A673 (cell line): ENCODE data around the gene FAM180A.

Source experiments
- EZH2 ChIP-seq: fragments of 200-600 bp; sonication (generic); IDR thresholded peaks from 2 replicates; pipeline ENCODE4 v1.6.1; 2017; ENCODE audit warnings: borderline replicate concordance, low read depth, mild to moderate bottlenecking, mixed read lengths, antibody characterized with exemption, low read length; ENCODE audit not compliant: poor library complexity, severe bottlenecking
- TF ChIP-seq, protein P1 (sequence below): fragments of 300-800, 200-600 bp; sonication (generic); conservative IDR thresholded peaks from 2 replicates; pipeline ENCODE4 v1.5.1; 2017; ENCODE audit warnings: low read depth, mild to moderate bottlenecking, antibody characterized with exemption, low read length, moderate library complexity, mixed read lengths

DNA sequence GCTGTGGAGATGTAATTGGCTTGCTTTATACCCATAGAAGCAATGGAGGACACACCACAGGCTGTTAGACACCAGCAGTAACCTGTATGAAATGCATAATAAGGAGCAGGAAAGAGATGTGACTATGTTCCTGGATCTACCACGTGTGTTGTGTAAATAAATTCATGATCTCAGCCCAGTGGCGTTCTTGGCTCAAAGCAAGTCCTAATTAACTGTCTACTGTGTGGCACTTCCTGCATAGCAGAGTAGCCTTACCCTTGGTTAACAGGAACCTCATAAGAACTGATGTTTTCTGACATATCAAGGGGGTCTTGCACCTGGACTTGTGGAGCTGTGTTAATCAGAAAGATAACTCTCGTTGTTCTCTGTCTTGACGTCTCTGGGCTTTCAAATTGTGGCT, 25.7 kb upstream of the FAM180A start:
- no peak for TF ChIP-seq EZH2
- TF ChIP-seq, protein P1, sequence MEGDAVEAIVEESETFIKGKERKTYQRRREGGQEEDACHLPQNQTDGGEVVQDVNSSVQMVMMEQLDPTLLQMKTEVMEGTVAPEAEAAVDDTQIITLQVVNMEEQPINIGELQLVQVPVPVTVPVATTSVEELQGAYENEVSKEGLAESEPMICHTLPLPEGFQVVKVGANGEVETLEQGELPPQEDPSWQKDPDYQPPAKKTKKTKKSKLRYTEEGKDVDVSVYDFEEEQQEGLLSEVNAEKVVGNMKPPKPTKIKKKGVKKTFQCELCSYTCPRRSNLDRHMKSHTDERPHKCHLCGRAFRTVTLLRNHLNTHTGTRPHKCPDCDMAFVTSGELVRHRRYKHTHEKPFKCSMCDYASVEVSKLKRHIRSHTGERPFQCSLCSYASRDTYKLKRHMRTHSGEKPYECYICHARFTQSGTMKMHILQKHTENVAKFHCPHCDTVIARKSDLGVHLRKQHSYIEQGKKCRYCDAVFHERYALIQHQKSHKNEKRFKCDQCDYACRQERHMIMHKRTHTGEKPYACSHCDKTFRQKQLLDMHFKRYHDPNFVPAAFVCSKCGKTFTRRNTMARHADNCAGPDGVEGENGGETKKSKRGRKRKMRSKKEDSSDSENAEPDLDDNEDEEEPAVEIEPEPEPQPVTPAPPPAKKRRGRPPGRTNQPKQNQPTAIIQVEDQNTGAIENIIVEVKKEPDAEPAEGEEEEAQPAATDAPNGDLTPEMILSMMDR, result no peak
